Esophagus squamous epithelium (tissue), 5 donors: ENCODE data around the gene CACNB4. TPM values are rescaled to one million over a fixed set of nuclear protein-coding genes. Genes with fewer than 3 reads are reported as not detected.
A peak's percentile ranks its signal among the peaks of the same experiment; 100 is the strongest.

Experiments used
- DNase-seq: peaks from one replicate; lab custom pipeline; 2025; lab: John Stamatoyannopoulos, UW
- H3K27ac ChIP-seq, 4 donors: fragments of 200-600 bp; sonication (generic); one replicate each; pipeline ENCODE4 v1.5.1; 2016 to 2019; ENCODE audit warnings: mild to moderate bottlenecking in 1 of 4
- H3K27me3 ChIP-seq, 4 donors: fragments of 200-600 bp; sonication (generic); 1 replicate in 3 of 4; 2 replicates in 1 of 4; pipeline versions ENCODE4 v1.5.1 to v1.6.0; 2017 to 2021; ENCODE audit warnings: antibody characterized with exemption in 1 of 4
- H3K36me3 ChIP-seq, 3 donors: fragments of 200-600 bp; sonication (generic); one replicate each; pipeline ENCODE4 v1.5.1; 2016 to 2019
- H3K4me1 ChIP-seq, 3 donors: fragments of 200-600 bp; sonication (generic); one replicate each; pipeline ENCODE4 v1.5.1; 2017 to 2019
- H3K4me3 ChIP-seq, 4 donors: fragments of 200-600 bp; sonication (generic); 1 replicate in 3 of 4; 2 replicates in 1 of 4; pipeline ENCODE4 v1.5.1; 2016 to 2019; ENCODE audit warnings: mild to moderate bottlenecking in 2 of 4, moderate library complexity in 1 of 4
- H3K9me3 ChIP-seq, 3 donors: fragments of 200-600 bp; sonication (generic); one replicate each; pipeline ENCODE4 v1.5.1; 2016 to 2019
- CTCF ChIP-seq, 6 experiments: fragments of 450-650 bp in 4 of 6; fragments of 200-600 bp in 2 of 6; sonication (generic) in 2 of 6; IDR thresholded peaks; one replicate each; pipeline ENCODE4 v1.5.1; 2016 to 2019; ENCODE audit warnings: antibody characterized with exemption in 6 of 6, mild to moderate bottlenecking in 4 of 6, moderate library complexity in 4 of 6
- POLR2A ChIP-seq, 4 donors: fragments of 450-650 bp; IDR thresholded peaks; one replicate each; pipeline ENCODE4 v1.6.1; 2017; ENCODE audit warnings: antibody characterized with exemption in 4 of 4, mild to moderate bottlenecking in 4 of 4, moderate library complexity in 3 of 4
- WGBS, 2 donors: methylation state at CpG; one replicate each; pipeline ENCODE4 v1.1.5; 2018; 5-methylcytosine and 5-hydroxymethylcytosine counted together
- intact Hi-C: fragments of 100-400 bp; cut with DNase I; formaldehyde crosslinking; loops from one replicate; pipeline ENCODE4 v1.15.0; 2022
- total RNA-seq, 4 donors: library from RNA; depleted of rRNA; stranded (reverse); fragments of >200 nt; gene quantifications; one replicate each; pipeline ENCODE4 v1.1.0, GENCODE V29; 2016
- donor health status: DM: yes; HTN: yes; CAD: no.

CACNB4 gene
- total RNA-seq, 4 donors from 2014 or later = 6.1 to 11.1 (median 7.2) TPM

GRCh38 chr2:151840216-151841046 is 258.4 kb downstream of the CACNB4 start:
- Histone ChIP-seq H3K4me3 (no peak overlapping the region), H3K4me1 (peaks cover 0 to 17% (median 0%) of the 10 kb centered on the region in 3 donors), H3K27ac (peak overlapping the region; percentile 37 to 84 (median 52)), H3K27me3 (no peaks in the 10 kb centered on the region), H3K9me3 (no peaks in the 10 kb centered on the region), H3K36me3 (no peaks in the 10 kb centered on the region)
- WGBS, 2 donors = 64 to 71% methylated on average over 5 of the region's 5 CpGs
- DNase-seq = no peak
- intact Hi-C loops = no loop called here
- no peak for TF ChIP-seq POLR2A (IDR thresholded peaks at IDR 0.05)

- TF ChIP-seq POLR2A (IDR thresholded peaks at IDR 0.05) (no peak), CTCF (IDR thresholded peaks at IDR 0.05) (no peak)
- intact Hi-C loops = no loop called here
- 73 to 77% methylated on average over 3 of the region's 3 CpGs for WGBS, 2 donors
These were observed 260.9 kb downstream of the CACNB4 start for GRCh38 chr2:151837926-151838325.

GRCh38 chr2:151833984-151834383 is 264.9 kb downstream of the CACNB4 start:
- no peaks in the 10 kb centered on the region for H3K36me3 ChIP-seq
- H3K27ac ChIP-seq = no peak overlapping the region
- 75 to 88% methylated on average over 3 of the region's 3 CpGs for WGBS, 2 donors
- DNase-seq = no peak
- H3K9me3 ChIP-seq = no peaks in the 10 kb centered on the region
- intact Hi-C loops = no loop called here
- no peak for TF ChIP-seq CTCF (IDR thresholded peaks at IDR 0.05)
- TF ChIP-seq POLR2A (IDR thresholded peaks at IDR 0.05) = no peak
- H3K27me3 ChIP-seq = no peaks in the 10 kb centered on the region
- H3K4me3 ChIP-seq = no peak overlapping the region
- H3K4me1 ChIP-seq = peaks cover 0 to 3% (median under 1%) of the 10 kb centered on the region in 3 donors

More at GRCh38 chr2:151837926-151838325, 260.9 kb downstream of the CACNB4 start:
- Histone ChIP-seq H3K4me1 (peaks cover 0 to 17% (median 0%) of the 10 kb centered on the region in 3 donors), H3K9me3 (no peaks in the 10 kb centered on the region), H3K4me3 (no peak overlapping the region), H3K27ac (no peak overlapping the region), H3K36me3 (no peaks in the 10 kb centered on the region), H3K27me3 (no peaks in the 10 kb centered on the region)
- no peak for DNase-seq

GRCh38 chr2:151830961-151831360 is 267.9 kb downstream of the CACNB4 start:
- Histone ChIP-seq H3K27me3 (no peaks in the 10 kb centered on the region), H3K27ac (no peak overlapping the region), H3K4me1 (peaks cover 6 to 22% (median 9%) of the 10 kb centered on the region in 3 donors), H3K36me3 (no peaks in the 10 kb centered on the region), H3K4me3 (no peak overlapping the region), H3K9me3 (no peaks in the 10 kb centered on the region)
- TF ChIP-seq CTCF (IDR thresholded peaks at IDR 0.05) = no peak
- no peak for TF ChIP-seq POLR2A (IDR thresholded peaks at IDR 0.05)
- WGBS, 2 donors = 67 to 70% methylated on average over 2 of the region's 2 CpGs
- intact Hi-C loops = no loop called here
- no peak for DNase-seq

- Histone ChIP-seq H3K27me3 (no peaks in the 10 kb centered on the region), H3K4me1 (peaks cover 6 to 42% (median 23%) of the 10 kb centered on the region in 3 donors), H3K9me3 (no peaks in the 10 kb centered on the region), H3K4me3 (peak overlapping the region; percentile 66 to 93 (median 80)), H3K27ac (peak overlapping the region; percentile 78 to 92 (median 90)), H3K36me3 (no peaks in the 10 kb centered on the region)
- DNase-seq = no peak
- intact Hi-C loops = no loop called here
- TF ChIP-seq POLR2A (IDR thresholded peaks at IDR 0.05) (no peak), CTCF (IDR thresholded peaks at IDR 0.05) (peak in 2 of 6 experiments; percentile 3 to 6)
- 80 to 90% methylated on average over 5 of the region's 5 CpGs for WGBS, 2 donors
These were observed 269.9 kb downstream of the CACNB4 start for GRCh38 chr2:151828890-151829324.
